Amygdala (tissue), 56 donors: Measurements from ENCODE around the gene UNC119B.
A peak's percentile ranks its signal among the peaks of the same experiment; 100 is the strongest.
"Not testable (repeated sequence)": the region's sequence is repeated elsewhere in the genome, so short reads cannot be mapped to it uniquely, and the experiment has no call there.

Experiments used
- DNase-seq, 56 donors: peaks; one replicate each; lab custom pipeline; 2025; lab: John Stamatoyannopoulos, UW

The UNC119B gene

DNA sequence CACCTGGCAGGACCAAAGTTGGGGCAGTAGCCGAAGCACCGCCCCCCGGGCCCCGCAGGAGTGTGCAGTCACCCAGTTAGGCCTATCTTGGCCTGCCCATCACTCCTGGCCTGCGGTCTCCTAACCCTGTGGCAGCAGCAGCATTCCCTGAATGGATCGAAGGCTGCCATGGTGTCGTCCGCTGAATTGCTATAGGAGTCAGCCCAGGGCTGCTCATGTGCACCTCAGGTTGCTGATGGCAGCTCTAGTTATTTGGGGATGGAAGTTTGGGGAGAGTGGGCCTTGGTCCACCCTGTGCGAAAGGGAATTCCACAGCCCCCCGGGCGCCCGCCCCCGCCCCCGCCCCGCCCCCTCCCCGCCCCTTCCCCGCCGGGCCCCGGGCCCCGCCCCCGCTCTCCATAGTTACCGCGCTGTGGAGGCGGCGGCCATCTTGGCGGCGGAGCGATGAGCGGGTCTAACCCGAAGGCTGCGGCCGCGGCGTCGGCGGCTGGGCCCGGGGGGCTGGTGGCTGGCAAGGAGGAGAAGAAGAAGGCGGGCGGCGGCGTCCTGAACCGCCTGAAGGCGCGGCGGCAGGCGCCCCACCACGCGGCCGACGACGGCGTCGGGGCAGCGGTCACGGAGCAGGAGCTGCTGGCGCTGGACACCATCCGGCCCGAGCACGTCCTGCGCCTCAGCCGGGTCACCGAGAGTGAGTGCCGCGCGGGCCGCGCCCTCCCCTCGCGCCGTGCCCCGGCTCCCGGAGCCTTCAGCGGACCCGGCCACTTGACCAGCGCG lies at the start of gene UNC119B:
Gene UNC119B, plus strand, starts transcription at position 428 of the 774 bp plus-strand sequence. Its CDS starts 17 bp downstream, at position 445.
- DNase-seq: peak in 50 of 56 donors; percentile 8 to 79 (median 52)

DNA sequence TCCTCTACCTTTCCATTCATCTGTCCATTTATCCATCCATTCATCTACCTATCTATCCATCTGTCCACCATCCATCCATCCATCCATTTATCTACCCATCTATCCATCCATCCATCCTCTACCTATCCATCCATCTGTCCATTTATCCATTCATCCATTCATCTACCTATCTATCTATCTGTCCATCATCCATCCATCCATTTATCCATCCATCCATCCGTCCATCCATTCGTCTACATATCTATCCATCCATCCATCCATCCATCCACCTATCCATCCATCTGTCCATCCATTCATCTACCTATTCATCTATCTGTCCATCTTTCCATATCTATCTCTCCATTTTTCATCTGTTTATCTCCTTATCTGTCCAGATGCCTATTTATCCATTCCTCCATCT lies 48.8 kb upstream of the UNC119B start:
- DNase-seq: no peak

DNA sequence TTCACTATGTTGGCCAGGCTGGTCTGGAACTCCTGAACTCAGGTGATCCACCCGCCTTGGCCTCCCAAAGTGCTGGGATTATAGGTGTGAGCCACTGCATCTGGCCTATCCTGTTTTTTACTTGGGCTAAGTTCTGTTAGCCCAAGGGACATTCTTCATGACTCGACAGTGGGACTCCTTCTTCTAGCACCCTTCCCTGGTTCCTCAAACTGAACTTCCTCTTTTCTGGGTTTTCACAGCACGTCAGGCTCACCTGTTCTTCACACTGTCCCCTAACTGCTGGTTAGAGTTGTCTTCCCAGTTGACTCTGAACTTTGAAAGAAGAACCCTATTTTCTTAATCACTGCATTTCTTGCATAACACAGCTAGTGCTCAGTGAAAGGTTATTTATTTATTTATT lies 47.4 kb upstream of the UNC119B start:
- no peak for DNase-seq

DNA sequence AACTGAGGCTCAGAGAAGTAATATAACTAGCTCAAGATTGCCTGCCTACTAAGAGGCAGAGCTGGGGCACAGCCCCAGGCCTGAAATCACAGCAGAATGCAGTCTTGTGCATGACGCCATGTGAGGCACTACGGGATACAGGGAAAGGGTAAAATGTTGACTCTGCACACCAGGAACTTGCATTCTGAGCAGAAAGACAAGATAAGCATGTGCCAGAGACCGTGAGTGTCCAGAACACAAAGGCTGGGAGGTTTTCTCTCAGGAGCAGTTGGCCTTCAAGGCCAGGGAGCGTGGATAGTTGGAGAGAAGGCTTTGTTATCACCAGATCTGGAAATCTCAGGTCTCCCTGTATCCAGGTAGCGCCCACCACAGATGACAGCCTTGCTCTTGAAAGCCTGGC lies 46.5 kb upstream of the UNC119B start:
- no peak for DNase-seq

DNA sequence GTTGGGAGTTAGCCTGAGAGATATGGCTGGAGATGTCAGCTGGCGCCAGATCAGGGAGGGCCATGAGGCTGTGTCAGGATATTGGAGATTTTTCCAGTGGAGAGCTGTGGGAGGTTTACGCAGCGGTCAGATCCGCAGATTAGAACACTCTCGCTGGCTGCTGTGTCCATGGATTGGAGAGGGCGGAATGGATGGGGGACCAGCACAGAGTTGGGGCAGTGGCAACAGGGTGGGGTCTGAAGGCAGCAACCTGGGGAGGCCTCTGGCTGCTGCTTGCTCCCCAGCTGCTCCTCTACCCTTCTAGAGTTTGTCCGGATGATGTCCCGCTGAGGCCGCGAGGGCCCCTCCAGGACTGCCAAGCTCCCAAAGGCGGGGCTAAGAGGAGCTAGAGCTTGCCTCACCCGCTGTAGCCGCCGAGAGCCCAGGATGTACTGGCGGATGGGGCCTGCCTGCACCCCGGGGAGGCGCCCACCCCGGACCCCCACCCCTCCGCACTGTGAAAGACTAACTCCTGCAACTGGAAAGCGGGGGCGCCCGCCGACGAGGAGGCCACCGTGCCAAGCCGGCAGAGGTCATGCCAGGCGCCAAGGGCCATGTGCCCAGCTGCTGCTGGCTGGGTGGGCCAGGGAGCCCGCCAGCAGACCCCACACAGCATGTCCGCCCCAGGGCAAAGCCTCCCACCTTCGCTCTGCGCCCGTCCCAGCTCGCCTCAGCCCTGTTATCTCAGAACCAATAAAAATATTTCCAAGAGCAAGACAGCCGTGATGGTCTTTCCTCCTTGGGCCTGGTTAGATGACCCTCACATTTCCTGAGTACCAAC lies 43.5 kb upstream of the UNC119B start:
- no peak for DNase-seq

DNA sequence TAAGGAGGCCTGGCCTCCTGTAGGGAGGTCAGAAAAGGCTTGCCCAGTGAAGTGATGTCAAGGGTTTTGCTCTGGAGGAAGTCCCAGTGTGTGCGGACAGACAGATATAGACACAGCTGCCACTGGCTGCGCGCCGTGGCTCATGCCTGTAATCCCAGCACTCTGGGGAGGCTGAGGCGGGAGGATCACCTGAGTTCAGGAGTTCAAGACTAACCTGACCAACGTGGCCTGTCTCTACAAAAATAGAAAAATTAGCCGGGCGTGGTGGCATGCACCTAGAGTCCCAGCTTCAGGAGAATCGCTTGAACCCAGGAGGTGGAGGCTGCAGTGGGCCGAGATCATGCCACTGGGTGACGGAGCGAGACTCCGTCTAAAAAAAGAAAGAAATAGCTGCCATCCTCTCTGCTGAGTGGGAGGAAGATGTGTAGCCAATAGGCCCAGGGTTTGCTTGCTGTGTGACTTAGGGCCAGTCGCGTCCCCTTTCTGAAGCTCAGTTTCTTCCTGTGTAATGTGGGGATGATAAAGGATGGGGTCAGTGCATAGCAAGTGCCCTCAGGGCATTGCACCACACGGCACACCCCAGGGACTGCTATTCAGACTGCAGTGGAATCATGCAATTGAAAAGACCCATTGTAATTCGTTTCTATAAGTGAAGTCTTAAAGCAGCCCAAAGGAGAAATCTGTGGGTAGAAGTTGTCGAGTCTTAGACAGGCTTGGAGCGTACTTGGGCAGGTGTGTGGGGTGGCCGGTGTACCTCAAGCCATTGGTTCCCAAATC lies 42.0 kb upstream of the UNC119B start:
- DNase-seq: no peak

DNA sequence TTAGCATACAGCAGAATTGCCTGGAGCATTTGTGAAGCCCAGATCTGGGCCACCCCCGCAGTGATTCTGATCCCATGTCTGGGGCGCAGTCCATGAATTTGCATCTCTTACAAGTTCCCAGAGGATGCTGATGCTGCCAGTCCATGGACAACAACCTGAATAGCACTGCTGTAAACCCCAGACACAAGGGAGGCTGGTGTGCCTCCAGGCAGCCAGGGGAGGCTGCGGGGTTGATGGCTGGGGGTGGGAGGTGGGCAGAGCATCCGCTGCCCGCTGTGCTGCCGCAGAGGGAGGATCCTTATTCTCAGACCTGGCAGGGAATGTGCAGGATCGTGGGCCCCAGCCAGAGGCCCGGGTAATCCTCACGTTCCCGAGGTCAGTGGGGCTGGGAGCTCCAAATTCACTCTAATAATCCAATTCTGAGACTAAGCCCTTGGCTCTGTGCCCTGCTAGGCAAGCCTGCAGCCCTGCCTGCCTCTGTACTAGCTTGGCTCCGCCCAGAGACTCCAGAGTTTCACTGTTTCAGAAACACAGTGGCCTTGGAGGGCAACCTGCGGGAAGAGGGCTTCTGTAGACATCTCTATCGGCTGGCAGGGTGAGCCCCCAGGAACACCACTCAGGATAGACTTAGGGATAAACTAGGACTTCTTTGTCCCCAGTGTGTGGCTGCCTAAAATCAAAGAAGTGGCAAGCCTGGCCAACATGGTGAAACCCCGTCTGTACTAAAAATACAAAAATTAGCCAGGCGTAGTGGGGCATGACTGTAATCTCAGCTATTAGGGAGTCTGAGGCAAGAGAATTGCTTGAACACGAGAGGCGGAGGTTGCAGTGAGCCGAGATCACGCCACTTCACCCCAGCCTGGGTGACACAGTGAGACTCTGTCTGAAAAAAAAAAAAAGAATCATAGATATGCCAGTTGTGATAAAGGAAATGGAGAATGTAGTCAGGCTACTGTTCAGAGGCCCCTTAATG lies 41.1 kb upstream of the UNC119B start:
- DNase-seq: peak in 9 of 56 donors; percentile 3 to 65 (median 17)

DNA sequence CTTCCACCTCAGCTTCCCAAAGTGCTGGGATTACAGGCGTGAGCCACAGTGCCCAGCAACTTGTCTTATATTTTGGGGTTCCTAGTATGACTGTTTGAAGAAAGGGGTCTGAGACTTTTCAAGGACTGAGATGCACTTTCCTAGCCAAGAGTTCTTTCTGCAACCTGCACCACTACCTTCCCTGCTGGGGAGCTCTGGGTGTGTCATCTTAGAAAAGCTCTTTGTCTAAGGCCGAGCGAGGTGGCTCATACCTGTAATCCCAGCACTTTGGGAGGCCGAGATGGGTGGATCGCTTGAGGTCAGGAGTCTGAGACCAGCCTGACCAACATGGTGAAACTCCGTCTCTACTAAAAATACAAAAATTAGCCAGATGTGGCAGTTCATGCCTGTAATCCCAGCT lies 40.0 kb upstream of the UNC119B start:
- DNase-seq: not testable (repeated sequence)

DNA sequence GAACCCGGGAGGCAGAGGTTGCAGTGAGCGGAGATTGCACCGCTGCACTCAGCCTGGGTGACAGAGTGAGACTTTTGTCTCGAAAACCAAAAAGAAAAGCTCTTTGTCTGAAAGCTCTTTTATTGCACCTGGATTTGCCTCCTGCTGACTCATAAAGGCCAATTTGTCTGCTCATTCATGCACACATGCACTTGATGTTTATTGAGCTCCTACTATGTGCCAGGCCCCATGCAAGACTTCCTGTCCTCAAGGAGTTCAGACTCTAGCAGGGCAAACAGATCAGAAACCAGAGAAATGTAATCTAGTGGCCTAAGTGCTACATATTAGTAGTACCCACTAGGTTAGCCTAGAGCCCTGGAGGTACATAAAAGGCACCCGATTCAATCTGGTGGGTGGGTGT lies 39.6 kb upstream of the UNC119B start:
- DNase-seq: no peak

DNA sequence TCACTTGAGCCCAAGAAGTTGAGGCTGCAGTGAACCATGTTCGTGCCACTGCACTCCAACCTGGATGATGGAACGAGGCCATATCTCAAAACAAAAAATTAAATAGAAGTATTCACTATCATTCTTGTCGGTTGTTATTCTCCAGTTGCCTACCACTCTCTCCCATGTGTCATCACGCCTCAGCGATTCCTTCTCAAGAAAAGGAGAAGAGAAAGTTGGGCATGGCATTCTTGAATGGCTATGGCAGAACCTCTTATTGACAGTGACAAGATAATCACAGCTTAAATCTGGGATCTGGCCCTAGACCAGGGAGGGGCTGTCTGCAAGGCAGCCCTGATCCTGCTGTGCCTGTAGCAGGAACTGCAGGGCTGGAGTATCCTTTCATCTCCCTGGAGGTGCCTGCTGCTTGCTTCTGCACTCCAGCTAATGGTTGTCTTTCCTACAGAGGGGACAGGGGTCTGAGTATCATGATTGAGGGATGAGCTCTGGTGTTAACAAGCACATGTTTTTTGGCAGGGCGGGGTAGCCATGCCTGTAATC lies 36.1 kb upstream of the UNC119B start:
- DNase-seq: no peak

DNA sequence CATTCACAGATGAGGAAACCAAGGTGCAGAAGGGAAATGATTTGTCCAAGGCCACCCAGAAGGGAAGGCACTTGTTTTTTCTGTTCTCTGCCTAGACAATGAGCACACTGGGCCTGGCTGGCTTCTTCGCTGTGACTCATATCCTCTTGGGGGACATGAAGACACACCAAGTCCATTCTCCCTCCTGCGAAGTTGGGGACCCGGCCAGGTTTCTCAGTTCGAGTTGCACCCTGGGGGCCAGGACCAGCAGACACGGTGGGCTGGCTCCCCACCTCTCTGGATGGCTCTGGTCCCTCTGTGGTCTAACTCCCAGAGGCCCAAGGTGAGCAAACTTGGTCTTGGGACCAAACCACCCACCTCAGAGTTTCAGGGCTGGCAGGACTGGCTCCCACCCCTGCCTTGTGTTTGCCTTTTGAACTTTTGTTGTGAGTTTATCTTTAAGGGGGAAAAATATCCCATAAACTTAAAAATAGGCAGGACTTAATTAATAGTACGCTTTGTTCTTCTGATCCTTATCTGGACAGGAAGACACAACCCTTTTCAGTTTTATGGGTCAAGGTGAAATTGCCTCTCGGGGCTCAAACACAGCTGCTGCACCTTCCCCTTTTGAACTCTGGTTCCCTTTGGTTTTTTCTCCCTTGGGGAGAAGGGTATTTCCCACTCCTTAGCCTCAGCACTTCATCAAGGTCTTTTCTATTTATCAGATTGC lies 32.3 kb upstream of the UNC119B start:
- no peak for DNase-seq

DNA sequence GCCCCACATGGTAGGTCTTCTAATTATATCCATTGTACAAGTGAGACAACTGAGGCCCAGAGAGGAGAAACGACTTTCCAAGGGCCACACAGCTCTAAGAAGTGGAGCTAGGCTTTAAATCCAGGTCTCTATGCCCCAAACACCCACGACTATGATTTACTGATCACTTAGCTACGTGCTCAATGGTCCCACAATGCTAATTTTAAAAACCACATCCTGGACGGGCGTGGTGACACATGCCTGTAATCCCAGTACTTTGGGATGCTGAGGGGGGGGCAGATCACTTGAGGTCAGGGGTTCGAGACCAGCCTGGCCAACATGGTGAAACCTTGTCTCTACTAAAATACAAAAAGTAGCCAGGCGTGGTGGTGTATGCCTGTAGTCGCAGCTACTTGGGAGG lies 31.7 kb upstream of the UNC119B start:
- DNase-seq: no peak

DNA sequence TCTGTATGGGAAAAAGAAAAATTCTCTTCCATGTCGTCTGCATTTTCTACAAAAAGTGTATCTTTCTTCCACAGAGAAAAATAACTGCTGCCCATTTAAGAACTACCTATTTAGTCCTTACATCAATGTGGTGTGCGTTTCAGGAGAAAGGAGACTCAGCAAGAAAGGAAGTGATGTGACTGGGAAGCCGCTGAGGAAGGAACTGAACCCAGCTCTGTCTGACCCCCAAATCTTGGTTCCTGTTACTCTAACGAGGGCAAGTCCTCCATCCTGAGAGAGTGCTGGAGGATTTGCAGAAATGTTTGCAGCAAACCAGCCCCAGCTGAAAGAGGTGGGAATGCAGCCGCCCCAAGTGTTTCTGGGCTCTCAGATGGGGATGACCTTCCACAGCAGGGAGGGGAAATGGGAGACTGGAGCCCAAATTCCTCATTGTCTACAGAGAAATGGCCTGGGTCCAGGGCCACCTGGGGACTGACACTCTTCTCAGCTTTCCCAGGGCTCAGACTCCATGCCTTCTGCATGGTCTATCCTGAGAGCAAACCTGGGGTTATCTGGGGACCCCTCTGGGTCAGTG lies 30.0 kb upstream of the UNC119B start:
- DNase-seq: no peak

DNA sequence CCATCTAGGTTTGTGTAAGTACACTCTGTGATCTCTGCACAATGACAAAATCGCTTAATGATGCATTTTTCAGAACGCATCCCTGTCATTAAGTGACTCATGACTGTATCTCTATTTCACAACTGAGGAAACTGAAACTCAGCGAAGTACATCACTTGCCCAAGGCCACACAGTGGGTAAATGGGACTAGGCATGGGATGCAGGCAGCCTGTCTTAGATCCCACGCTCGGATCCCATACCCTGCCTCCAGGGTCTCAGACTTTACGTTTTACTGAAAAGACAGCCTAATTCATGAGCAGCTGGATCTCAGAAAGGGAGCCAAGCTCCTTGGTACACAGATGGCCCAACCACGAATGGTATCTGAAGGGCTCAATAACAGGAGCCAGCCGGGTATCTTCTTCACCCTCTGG lies 25.7 kb upstream of the UNC119B start:
- DNase-seq: no peak

DNA sequence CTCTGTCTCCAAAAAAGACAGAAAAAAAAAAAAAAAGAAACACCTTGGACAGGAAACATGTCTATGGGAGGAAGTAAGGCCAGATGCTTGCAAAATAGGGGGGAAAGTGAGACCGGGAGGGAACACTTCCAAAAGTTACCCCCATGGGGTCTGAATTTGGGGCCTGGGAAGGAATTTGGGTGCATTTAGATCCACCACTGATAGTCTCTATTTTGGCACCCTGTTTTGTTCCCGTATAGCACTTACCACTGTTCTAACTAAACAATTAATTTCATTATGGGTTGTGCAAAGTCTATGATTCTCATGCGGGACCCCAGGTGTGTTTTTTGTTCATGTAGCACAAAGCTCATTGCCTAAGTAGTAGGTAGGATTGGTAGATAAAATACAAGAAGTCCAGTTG lies 24.7 kb upstream of the UNC119B start:
- DNase-seq: no peak

DNA sequence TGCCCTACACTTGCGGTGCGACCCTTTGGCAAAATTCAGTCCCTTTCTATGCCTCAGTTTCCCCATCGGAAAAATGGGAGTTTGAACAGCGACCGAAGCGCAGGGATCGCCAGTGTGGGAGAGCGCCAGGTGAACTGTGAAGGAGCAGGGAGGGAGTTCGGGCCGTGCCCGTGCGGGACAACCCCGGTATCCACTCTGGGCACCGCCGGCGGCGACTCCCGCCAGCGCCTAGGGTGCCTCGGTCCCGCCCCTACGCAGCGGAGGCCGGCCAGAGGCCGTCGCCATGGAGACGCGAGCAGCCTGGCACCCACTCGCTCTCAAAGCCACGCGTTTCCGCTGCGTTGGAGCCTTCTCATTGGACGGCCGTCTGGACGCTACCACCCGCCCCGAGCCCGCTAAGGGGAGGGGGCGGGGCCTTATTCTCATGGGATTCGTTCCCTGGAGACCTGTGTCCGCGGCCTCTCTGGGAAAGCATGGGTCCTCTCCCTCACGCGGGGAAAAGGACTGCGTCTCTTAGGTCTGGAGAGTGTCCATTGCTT lies 24.0 kb upstream of the UNC119B start:
- peak; percentile 74 to 99 (median 97) for DNase-seq

DNA sequence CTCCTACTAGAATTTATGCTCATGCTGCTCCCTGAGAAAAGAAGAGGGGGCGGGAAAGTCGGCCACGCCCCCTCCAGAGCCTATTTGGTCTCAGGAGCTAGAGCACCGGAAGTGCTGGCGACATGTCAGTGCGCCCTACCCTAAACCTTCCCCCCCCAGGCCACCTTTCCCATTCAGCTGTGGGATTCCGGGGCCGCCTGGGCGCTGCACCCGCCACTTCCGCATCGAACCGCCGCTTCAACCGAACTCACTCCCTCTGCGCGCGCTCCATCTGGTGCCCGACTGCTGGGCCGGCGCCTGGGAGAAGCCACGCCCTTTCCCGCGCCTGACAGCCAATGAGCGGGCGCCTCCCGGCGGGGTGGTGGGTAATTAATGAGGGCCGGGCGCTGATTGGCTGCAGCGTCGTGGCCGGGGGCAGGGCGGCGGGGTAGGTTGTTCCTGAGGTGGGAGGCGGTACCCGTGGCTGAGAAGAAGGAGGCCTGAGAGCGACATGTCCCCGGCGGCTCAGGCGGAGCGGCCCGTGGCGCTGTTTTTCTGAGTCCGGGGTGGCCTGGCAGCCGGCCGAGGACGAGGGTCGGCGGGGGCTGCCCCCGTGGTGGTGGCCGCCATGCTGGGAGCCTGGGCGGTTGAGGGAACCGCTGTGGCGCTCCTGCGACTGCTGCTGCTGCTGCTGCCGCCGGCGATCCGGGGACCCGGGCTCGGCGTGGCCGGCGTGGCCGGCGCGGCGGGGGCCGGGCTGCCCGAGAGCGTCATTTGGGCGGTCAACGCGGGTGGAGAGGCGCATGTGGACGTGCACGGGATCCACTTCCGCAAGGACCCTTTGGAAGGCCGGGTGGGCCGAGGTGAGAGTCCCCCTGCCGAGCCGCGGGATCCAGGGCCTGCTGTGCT lies 23.3 kb upstream of the UNC119B start, which contains the start of gene MLEC:
Gene MLEC, plus strand, starts transcription at position 460 of the 888 bp plus-strand sequence. Its CDS starts 148 bp downstream, at position 608.
- peak; percentile 85 to 100 (median 98) for DNase-seq
